ENCODE measurements around the gene TP53RK.

The TP53RK gene

DNA sequence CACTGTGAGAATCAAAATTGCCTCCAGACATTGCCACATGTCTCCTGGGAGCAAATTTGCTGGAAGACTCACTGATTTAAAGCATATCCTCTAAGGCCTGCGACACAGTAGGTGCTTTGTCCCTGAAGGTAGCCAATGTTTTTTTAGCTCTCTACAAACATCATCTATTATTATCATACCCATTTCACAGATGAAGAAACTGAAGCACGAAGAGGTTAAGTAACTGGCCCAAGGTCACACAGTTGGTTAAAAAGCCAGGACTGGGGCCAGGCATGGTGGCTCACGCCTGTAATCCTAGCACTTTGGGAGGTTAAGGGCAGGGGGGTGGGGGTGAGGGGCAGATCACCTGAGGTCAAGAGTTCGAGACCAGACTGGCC lies 50.4 kb downstream of the TP53RK start:
- DNase-seq (ENCODE audit: low spot score) (no peak), ATAC-seq (ENCODE audit: low read depth) (no peak)
- Histone ChIP-seq H3K27me3 (ENCODE audit: insufficient read depth, poor library complexity, severe bottlenecking) (no peaks in the 10 kb centered on the region), H3K27ac (ENCODE audit: poor library complexity, severe bottlenecking) (no peak overlapping the region), H3K4me3 (ENCODE audit: severe bottlenecking) (no peak overlapping the region), H3K36me3 (ENCODE audit: low read depth) (no peaks in the 10 kb centered on the region), H3K4me1 (ENCODE audit: insufficient read depth, poor library complexity, severe bottlenecking) (no peaks in the 10 kb centered on the region), H3K9me3 (ENCODE audit: severe bottlenecking) (no peaks in the 10 kb centered on the region)
- TF ChIP-seq, protein P1, sequence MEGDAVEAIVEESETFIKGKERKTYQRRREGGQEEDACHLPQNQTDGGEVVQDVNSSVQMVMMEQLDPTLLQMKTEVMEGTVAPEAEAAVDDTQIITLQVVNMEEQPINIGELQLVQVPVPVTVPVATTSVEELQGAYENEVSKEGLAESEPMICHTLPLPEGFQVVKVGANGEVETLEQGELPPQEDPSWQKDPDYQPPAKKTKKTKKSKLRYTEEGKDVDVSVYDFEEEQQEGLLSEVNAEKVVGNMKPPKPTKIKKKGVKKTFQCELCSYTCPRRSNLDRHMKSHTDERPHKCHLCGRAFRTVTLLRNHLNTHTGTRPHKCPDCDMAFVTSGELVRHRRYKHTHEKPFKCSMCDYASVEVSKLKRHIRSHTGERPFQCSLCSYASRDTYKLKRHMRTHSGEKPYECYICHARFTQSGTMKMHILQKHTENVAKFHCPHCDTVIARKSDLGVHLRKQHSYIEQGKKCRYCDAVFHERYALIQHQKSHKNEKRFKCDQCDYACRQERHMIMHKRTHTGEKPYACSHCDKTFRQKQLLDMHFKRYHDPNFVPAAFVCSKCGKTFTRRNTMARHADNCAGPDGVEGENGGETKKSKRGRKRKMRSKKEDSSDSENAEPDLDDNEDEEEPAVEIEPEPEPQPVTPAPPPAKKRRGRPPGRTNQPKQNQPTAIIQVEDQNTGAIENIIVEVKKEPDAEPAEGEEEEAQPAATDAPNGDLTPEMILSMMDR (IDR thresholded peaks at IDR 0.05; ENCODE audit: poor library complexity, severe bottlenecking) = no peak

- TF ChIP-seq, protein P1 (IDR thresholded peaks at IDR 0.05; ENCODE audit: poor library complexity, severe bottlenecking) = no peak
- Histone ChIP-seq H3K36me3 (ENCODE audit: low read depth) (no peaks in the 10 kb centered on the region), H3K27me3 (ENCODE audit: insufficient read depth, poor library complexity, severe bottlenecking) (no peaks in the 10 kb centered on the region), H3K4me1 (ENCODE audit: insufficient read depth, poor library complexity, severe bottlenecking) (no peaks in the 10 kb centered on the region), H3K4me3 (ENCODE audit: severe bottlenecking) (no peak overlapping the region), H3K27ac (ENCODE audit: poor library complexity, severe bottlenecking) (no peak overlapping the region), H3K9me3 (ENCODE audit: severe bottlenecking) (no peaks in the 10 kb centered on the region)
- no peak for ATAC-seq (ENCODE audit: low read depth)
- no peak for DNase-seq (ENCODE audit: low spot score)
Measured at GRCh38 chr20:46638134-46638897, 50.9 kb downstream of the TP53RK start.

DNA sequence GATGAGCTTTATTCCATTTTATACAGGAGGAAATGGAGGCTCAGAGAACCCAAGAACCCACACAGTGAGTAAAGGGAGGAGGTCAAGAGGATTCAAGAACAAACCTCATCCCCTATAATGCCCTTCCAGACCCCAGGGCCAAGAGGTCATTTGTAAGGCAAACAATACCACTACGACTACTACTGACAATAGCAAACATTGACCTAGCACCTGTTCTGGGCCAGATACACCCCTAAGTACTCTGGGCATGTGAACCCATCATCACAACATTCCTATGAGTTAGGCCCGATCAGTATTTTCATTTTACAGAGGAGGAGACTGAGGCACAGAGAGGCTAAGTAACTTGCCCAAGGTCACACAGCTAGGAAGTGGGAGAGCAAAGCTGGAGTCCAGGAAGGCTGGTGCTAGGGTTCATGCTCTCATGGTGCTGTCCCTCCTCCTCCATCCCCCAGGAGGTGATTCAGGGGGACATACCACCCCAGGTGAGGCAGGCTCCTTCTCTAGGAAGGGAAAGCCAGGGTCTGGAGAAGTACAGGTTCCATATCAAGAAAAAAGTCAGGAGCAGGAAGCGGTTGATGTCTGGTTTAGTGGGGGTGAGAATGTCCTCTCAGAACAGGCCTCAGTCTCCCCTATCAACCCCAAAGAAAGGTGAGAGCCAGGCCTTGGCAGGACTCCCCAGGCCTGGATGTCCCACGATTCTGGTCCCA lies 51.7 kb downstream of the TP53RK start:
- TF ChIP-seq, protein P1 (IDR thresholded peaks at IDR 0.05; ENCODE audit: poor library complexity, severe bottlenecking) = no peak
- Histone ChIP-seq H3K27me3 (ENCODE audit: insufficient read depth, poor library complexity, severe bottlenecking) (no peaks in the 10 kb centered on the region), H3K4me3 (ENCODE audit: severe bottlenecking) (no peak overlapping the region), H3K4me1 (ENCODE audit: insufficient read depth, poor library complexity, severe bottlenecking) (no peaks in the 10 kb centered on the region), H3K27ac (ENCODE audit: poor library complexity, severe bottlenecking) (no peak overlapping the region), H3K36me3 (ENCODE audit: low read depth) (no peaks in the 10 kb centered on the region), H3K9me3 (ENCODE audit: severe bottlenecking) (no peaks in the 10 kb centered on the region)
- ATAC-seq (ENCODE audit: low read depth) (no peak), DNase-seq (ENCODE audit: low spot score) (no peak)

DNA sequence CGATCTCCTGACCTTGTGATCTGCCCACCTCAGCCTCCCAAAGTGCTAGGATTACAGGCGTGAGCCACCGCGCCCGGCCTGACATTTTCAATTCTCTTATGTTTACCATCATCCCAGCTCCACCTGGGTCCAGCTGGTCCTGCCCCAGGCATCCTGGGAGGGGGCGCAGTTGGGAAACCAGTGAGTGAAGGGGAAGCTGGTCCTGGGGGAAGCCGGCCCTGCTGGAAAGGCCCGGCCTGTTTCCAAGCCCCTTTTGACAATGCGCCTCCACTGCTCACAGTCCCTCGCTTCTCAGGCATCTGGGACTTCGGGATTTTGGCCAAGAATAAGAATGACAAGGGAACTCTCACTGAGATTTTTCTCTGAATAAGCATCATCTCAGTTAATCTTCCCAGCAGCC lies 52.2 kb downstream of the TP53RK start:
- Histone ChIP-seq H3K36me3 (ENCODE audit: low read depth) (no peaks in the 10 kb centered on the region), H3K4me3 (ENCODE audit: severe bottlenecking) (no peak overlapping the region), H3K27ac (ENCODE audit: poor library complexity, severe bottlenecking) (no peak overlapping the region), H3K4me1 (ENCODE audit: insufficient read depth, poor library complexity, severe bottlenecking) (no peaks in the 10 kb centered on the region), H3K27me3 (ENCODE audit: insufficient read depth, poor library complexity, severe bottlenecking) (no peaks in the 10 kb centered on the region), H3K9me3 (ENCODE audit: severe bottlenecking) (no peaks in the 10 kb centered on the region)
- TF ChIP-seq, protein P1 (IDR thresholded peaks at IDR 0.05; ENCODE audit: poor library complexity, severe bottlenecking) = no peak
- DNase-seq (ENCODE audit: low spot score) = no peak
- ATAC-seq (ENCODE audit: low read depth) = no peak

DNA sequence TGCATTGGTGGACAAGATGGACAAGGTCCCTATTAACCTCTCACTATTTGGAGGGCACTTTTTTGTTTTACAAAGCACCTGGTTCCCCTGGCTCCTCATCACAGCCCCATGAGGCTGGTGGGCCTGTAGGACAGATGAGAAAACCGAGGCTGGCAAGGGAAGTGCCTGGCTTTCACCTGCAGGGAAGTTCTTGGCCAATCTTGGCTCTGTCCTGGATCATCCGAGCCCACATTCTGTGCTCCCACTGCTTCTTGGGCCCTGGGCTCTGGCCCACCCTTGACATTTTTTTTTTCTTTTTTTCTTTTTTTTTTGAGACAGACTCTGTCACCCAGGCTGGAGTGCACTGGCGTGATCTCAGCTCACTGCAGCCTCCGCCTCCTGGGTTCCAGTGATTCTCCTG lies 52.7 kb downstream of the TP53RK start:
- Histone ChIP-seq H3K9me3 (ENCODE audit: severe bottlenecking) (no peaks in the 10 kb centered on the region), H3K4me3 (ENCODE audit: severe bottlenecking) (no peak overlapping the region), H3K4me1 (ENCODE audit: insufficient read depth, poor library complexity, severe bottlenecking) (no peaks in the 10 kb centered on the region), H3K27me3 (ENCODE audit: insufficient read depth, poor library complexity, severe bottlenecking) (no peaks in the 10 kb centered on the region), H3K36me3 (ENCODE audit: low read depth) (no peaks in the 10 kb centered on the region), H3K27ac (ENCODE audit: poor library complexity, severe bottlenecking) (no peak overlapping the region)
- peak; percentile 55 for DNase-seq (ENCODE audit: low spot score)
- no peak for ATAC-seq (ENCODE audit: low read depth)
- TF ChIP-seq, protein P1 (IDR thresholded peaks at IDR 0.05; ENCODE audit: poor library complexity, severe bottlenecking) = no peak

Data from RWPE2 (cell line).